GM18499 (cell line): ENCODE measurements around the gene CCR2.
"Not testable (repeated sequence)": the region's sequence is repeated elsewhere in the genome, so short reads cannot be mapped to it uniquely, and the experiment has no call there.

Experiments used
- ATAC-seq: cut with Tn5 transposase; IDR thresholded peaks from one replicate; pipeline ENCODE4 v1.9.1; 2021; ENCODE audit warnings: moderate number of reproducible peaks; ENCODE audit not compliant: insufficient read depth, unreplicated experiment

CCR2 gene

GRCh38 chr3:46374755-46375154 is 20.8 kb downstream of the CCR2 start:
- ATAC-seq, result no peak

DNA sequence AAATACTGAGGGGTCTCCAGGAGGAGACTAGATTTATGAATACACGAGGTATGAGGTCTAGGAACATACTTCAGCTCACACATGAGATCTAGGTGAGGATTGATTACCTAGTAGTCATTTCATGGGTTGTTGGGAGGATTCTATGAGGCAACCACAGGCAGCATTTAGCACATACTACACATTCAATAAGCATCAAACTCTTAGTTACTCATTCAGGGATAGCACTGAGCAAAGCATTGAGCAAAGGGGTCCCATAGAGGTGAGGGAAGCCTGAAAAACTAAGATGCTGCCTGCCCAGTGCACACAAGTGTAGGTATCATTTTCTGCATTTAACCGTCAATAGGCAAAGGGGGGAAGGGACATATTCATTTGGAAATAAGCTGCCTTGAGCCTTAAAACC is 21.3 kb downstream of the CCR2 start:
- ATAC-seq, result no peak

DNA sequence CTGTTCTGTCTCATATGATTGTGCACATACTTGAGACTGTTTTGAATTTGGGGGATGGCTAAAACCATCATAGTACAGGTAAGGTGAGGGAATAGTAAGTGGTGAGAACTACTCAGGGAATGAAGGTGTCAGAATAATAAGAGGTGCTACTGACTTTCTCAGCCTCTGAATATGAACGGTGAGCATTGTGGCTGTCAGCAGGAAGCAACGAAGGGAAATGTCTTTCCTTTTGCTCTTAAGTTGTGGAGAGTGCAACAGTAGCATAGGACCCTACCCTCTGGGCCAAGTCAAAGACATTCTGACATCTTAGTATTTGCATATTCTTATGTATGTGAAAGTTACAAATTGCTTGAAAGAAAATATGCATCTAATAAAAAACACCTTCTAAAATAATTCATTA is 21.9 kb downstream of the CCR2 start:
- no peak for ATAC-seq

- ATAC-seq, result no peak
Observed at GRCh38 chr3:46378426-46378942, 24.6 kb downstream of the CCR2 start.

- no peak for ATAC-seq
Observed at GRCh38 chr3:46380471-46381221, 26.7 kb downstream of the CCR2 start.

DNA sequence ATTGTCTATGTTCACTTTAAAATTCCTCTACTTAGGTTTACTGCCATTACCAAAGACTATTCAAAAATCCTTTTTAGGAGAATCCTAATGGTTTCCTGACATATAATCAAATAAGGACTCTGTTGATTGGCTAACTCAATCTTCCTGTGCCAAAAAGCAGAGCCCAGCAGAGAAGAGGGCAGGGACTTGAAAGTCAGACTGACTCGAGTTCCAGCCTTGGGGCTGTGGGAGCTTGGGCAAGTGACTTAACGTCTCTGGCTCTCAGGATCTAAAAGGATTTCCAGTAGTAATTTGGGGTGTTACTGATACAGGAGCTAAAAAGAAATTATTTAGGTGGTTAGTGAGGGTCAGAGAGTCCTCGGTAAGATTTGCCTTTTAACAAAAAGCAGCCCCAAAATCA is 27.7 kb downstream of the CCR2 start:
- ATAC-seq, result no peak

GRCh38 chr3:46383211-46383950 is 29.5 kb downstream of the CCR2 start:
- no peak for ATAC-seq

DNA sequence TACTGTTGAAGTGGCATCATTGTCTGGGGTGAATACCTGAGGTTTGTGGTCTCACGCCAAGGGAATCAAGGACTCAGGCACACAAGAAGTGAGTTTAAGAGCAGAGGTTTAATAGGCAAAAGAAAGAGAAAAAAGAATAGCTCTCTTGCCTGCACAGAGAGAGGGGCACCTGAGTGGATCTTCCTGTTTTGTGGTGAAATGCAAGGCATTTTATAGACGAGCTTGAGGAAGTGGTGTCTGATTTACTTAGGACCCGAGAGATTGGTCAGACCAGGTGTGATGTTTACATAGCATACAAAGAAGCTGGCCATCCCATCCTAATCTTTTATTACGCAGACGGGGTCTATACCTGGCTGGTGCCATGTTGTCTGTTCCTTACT is 30.0 kb downstream of the CCR2 start:
- no peak for ATAC-seq

DNA sequence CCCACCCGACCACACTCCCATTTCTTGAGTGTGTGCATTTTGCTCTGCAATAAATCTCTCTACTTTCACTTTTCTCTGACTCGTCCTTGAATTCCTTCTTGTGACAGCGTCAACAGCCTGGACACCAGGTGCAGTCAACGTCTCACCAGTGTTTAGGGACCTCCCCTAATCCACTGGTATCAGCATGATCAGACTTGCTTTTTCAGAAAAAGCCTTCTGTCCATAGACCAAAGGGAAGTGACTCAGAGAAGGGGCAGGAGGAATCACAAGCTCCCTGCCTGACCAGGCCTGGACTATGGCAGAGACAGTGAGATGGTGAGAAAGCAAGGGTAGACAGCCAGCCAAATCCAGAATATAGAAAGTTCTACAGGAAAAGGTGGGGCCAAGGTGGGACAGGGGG is 32.3 kb downstream of the CCR2 start:
- ATAC-seq, result no peak

GRCh38 chr3:46388847-46389246 is 34.9 kb downstream of the CCR2 start:
- not testable (repeated sequence) for ATAC-seq

- no peak for ATAC-seq
Observed at GRCh38 chr3:46389306-46389705, 35.4 kb downstream of the CCR2 start.

- not testable (repeated sequence) for ATAC-seq
Observed at GRCh38 chr3:46391526-46391925, 37.6 kb downstream of the CCR2 start.

DNA sequence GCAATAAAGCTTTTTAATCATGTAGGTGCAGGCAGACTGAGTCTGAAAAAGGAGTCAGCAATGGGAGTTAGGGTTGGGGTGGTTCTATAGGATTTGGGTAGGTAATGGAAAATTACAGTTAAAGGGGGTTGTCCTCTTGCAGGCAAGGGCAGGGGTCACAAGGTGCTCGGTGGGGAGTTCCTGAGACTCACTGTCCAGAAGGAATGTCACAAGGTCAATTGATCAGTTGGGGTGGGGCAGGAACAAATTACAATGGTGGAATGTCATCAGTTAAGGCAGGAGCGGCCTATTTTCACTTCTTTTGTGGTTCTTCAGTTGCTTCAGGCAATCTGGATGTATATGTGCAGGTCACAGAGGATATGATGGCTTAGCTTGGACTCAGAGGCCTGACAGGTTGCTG is 39.1 kb downstream of the CCR2 start:
- ATAC-seq, result no peak

- no peak for ATAC-seq
Observed at GRCh38 chr3:46393554-46394434, 39.9 kb downstream of the CCR2 start.

GRCh38 chr3:46395210-46395661 is 41.3 kb downstream of the CCR2 start:
- no peak for ATAC-seq

DNA sequence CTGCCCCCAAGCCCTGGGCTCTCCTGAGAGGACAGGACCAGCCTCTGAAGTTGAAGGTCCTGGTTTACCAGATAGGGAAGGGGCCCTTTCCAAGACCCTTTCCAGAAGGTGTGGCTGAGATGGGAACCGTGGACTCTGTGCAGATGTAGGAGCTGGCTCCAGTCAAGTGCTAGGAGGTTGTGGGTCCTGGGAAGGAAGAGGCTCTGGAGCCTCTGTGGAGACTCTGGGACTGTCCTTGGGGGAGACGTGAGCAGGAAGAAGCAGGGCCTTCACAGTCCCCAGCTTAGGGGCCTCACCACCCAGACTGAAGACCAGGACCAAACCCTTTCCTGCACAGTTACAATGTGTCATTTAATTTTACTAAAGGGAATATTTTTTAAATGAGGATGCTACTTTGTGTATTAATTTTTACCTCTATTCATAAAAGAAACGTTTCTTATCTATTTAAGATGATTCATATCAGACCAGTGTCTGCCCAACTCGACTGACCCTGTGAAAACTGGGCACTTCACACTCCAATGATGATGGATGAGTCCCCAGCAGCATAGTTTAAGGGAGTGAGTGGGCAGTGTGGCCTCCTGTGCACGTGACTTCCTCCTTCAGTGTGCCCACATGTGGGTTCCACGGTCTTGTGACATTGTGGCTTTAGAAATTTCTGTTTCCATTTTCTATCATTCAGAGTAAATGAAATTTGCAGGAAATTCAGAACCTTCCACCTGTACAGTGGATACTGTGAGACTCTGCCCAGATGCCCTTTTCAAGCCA is 42.0 kb downstream of the CCR2 start:
- no peak for ATAC-seq

DNA sequence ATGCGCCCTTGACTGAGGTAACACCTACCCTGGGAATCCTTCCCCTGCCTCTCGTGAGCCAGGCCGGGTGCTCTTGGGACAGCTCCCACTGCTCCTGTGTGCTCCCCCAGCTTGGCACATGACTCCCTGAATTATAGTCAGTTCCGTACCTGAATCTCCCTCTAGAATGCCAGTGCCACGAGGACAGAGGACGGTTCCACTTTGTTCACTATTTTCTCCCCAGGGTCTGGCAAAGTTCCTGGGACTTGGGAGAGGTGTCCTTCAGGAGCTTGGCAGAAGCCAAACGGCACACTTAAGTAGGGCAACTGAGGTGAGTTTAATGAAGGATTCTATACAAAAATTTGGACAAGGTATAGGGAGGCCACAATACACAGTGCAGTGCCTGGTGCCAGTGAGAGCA is 43.2 kb downstream of the CCR2 start:
- ATAC-seq, result no peak

DNA sequence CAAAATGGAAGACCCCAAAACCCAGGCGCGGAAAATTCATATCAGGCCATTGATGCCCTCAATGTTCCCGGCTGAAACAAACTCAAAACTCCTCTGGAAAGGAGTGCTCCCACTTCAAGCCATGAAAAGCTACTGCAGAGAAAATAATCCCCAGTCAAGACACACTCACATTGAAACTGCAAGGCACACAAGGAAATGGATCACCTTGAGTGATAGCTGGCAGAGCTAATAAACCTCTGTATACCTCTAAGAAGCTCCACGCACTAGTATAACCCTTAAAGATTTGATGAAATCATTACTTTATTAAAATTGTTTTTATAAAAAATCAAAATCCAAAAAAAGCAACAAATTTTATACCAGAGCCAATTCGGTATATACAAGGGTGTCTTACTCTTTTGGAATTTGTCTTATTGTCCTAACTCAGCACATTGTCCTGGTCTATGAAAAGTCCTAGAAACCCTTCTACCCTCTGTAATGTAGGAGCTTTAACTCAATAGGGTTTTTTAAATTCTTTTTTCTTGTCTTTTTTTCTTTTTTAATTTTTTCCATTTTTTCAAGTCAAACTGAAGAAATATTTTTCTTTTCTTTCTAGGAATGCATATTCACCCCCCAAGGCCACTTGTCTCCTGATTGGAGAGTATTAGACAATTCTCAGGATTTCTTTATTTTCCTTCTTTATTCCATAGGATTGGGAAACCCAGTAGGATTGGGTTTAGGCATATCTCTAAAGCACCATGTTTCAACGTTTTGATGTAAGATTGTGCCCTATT is 44.5 kb downstream of the CCR2 start:
- no peak for ATAC-seq

DNA sequence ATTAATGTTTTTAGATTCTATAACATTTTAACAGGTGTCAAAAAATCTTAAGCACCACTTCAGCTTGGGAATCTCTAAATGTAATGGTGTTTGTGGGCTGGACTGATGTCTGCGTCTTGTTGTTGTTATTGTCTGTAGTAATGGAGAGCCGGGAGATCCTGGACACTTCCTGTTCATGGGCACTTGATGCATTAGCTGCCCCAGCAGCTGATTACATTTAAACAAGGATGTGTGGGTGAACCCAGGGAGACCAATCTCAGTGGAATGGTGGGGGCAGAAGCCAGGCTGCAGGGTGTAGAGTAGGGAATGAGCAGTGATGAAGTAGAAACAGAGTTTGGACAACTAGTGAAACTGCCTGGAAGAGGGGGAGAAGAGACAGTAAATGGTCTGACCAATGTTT is 45.2 kb downstream of the CCR2 start:
- ATAC-seq, result no peak
